GM12878 (cell line): Measurements from ENCODE around the gene GSG1L.

ENCODE experiments used
- CTCF ChIP-seq, 3 experiments: IDR thresholded peaks in 2 of 3; conservative IDR thresholded peaks in 1 of 3; 2 replicates each; pipeline ENCODE4 v1.5.1; 2011; ENCODE audit warnings: low read depth in 3 of 3, low read length in 3 of 3, mild to moderate bottlenecking in 3 of 3, control low read depth in 2 of 3, moderate library complexity in 2 of 3, inconsistent platforms in 1 of 3, mixed read lengths in 1 of 3; ENCODE audit not compliant: control insufficient read depth in 2 of 3, insufficient read depth in 1 of 3; ENCODE audit errors: extremely low read depth in 1 of 3
- EZH2 ChIP-seq: IDR thresholded peaks from 2 replicates; pipeline ENCODE4 v1.6.1; 2012; ENCODE audit warnings: low read depth, mild to moderate bottlenecking, control low read depth, inconsistent platforms, low read length, borderline replicate concordance; ENCODE audit not compliant: control insufficient read depth
- POLR2A ChIP-seq: IDR thresholded peaks from 2 replicates; pipeline ENCODE4 v1.6.1; 2011; ENCODE audit warnings: low read depth, mild to moderate bottlenecking, low read length
- TF ChIP-seq, protein P1 (sequence below): IDR thresholded peaks from 2 replicates; pipeline ENCODE4 v1.6.1; 2011; ENCODE audit warnings: mild to moderate bottlenecking, low read depth, low read length, moderate library complexity; ENCODE audit not compliant: insufficient replicate concordance
- TF ChIP-seq, protein P2 (sequence below): fragments of 450-650 bp; formaldehyde crosslinking; IDR thresholded peaks from 2 replicates; pipeline ENCODE4 v1.5.0; 2022; ENCODE audit warnings: mild to moderate bottlenecking, missing genetic modification characterization

DNA sequence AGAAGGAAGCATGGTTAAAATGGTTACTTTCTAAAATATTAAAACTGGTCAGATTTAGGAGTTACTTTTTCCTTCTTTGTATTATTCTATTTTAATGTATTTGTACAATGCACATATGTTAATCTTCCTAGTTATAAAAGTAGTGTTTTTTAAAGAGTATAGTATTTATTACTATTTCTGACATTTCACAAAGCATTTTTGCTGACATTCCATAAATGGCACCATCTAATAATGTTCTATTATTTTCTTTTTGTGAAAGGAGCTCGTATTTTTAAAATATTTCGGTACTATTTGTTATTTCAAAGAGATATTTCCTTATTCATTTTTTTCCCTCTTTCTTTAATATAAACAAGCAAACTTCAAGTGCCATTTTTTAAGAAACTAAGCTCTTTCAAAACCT is 47.5 kb upstream of the GSG1L start:
- TF ChIP-seq EZH2: no peak
- no peak for TF ChIP-seq CTCF (IDR thresholded peaks at IDR 0.05 in 2 of 3, conservative IDR thresholded peaks at IDR 0.05 in 1 of 3; ENCODE audit: control insufficient read depth in 2 of 3, extremely low read depth in 1 of 3, insufficient read depth in 1 of 3, low read depth in 3 of 3, low read length in 3 of 3)
- TF ChIP-seq, protein P1, sequence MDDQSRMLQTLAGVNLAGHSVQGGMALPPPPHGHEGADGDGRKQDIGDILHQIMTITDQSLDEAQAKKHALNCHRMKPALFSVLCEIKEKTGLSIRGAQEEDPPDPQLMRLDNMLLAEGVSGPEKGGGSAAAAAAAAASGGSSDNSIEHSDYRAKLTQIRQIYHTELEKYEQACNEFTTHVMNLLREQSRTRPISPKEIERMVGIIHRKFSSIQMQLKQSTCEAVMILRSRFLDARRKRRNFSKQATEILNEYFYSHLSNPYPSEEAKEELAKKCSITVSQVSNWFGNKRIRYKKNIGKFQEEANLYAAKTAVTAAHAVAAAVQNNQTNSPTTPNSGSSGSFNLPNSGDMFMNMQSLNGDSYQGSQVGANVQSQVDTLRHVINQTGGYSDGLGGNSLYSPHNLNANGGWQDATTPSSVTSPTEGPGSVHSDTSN: no peak
- TF ChIP-seq, protein P2, sequence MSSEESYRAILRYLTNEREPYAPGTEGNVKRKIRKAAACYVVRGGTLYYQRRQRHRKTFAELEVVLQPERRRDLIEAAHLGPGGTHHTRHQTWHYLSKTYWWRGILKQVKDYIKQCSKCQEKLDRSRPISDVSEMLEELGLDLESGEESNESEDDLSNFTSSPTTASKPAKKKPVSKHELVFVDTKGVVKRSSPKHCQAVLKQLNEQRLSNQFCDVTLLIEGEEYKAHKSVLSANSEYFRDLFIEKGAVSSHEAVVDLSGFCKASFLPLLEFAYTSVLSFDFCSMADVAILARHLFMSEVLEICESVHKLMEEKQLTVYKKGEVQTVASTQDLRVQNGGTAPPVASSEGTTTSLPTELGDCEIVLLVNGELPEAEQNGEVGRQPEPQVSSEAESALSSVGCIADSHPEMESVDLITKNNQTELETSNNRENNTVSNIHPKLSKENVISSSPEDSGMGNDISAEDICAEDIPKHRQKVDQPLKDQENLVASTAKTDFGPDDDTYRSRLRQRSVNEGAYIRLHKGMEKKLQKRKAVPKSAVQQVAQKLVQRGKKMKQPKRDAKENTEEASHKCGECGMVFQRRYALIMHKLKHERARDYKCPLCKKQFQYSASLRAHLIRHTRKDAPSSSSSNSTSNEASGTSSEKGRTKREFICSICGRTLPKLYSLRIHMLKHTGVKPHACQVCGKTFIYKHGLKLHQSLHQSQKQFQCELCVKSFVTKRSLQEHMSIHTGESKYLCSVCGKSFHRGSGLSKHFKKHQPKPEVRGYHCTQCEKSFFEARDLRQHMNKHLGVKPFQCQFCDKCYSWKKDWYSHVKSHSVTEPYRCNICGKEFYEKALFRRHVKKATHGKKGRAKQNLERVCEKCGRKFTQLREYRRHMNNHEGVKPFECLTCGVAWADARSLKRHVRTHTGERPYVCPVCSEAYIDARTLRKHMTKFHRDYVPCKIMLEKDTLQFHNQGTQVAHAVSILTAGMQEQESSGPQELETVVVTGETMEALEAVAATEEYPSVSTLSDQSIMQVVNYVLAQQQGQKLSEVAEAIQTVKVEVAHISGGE: no peak
- TF ChIP-seq POLR2A: no peak
